WTC11 (cell line): ENCODE data around the gene CHPT1. TPM values are rescaled to one million over a fixed set of nuclear protein-coding genes. Genes with fewer than 3 reads are reported as not detected.

ENCODE experiments used
- ATAC-seq: fragments of 200-7000 bp; cut with Tn5 transposase; 2 replicates; pipeline ENCODE4 v1.10.0; 2021; ENCODE audit warnings: mild to moderate bottlenecking, moderate library complexity
- CTCF ChIA-PET: fragments of 300-600 bp; sonication (Branson Sonifier 250); formaldehyde crosslinking; loops from one replicate; lab custom pipeline; 2021; ENCODE audit warnings: antibody characterized with exemption; lab: Charles Lee
- POLR2A ChIA-PET: fragments of 350-600 bp; sonication (Branson Sonifier 250); formaldehyde crosslinking; loops from one replicate; lab custom pipeline; 2021; ENCODE audit warnings: antibody characterized with exemption; lab: Charles Lee
- DNase-seq: peaks from one replicate; pipeline ENCODE4 v3.0.0; 2021; ENCODE audit warnings: low spot score
- H3K27ac Mint-ChIP-seq: 2 replicates; pipeline ENCODE4 v1.8.0; 2021; ENCODE audit warnings: mixed read lengths
- H3K27me3 Mint-ChIP-seq: 2 replicates; pipeline ENCODE4 v1.8.0; 2021; ENCODE audit warnings: low read depth, mild to moderate bottlenecking, moderate library complexity, mixed read lengths
- H3K36me3 Mint-ChIP-seq: 2 replicates; pipeline ENCODE4 v1.8.0; 2021; ENCODE audit warnings: mixed read lengths
- H3K4me1 Mint-ChIP-seq: 2 replicates; pipeline ENCODE4 v1.8.0; 2022; ENCODE audit warnings: mixed read lengths
- H3K4me3 Mint-ChIP-seq: 2 replicates; pipeline ENCODE4 v1.8.0; 2021; ENCODE audit warnings: mild to moderate bottlenecking, moderate library complexity, mixed read lengths
- H3K9me3 Mint-ChIP-seq: 2 replicates; pipeline ENCODE4 v1.8.0; 2021; ENCODE audit warnings: mixed read lengths
- CBFB ChIP-seq: sonication (generic); formaldehyde crosslinking; IDR thresholded peaks from 2 replicates; pipeline ENCODE4 v1.8.1; 2022; ENCODE audit warnings: mild to moderate bottlenecking, low read depth, missing genetic modification reagents
- CREM ChIP-seq: sonication (generic); formaldehyde crosslinking; IDR thresholded peaks from 2 replicates; pipeline ENCODE4 v1.8.1; 2022; ENCODE audit warnings: mild to moderate bottlenecking, missing genetic modification reagents, moderate library complexity
- ELF4 ChIP-seq: sonication (generic); formaldehyde crosslinking; IDR thresholded peaks from 2 replicates; pipeline ENCODE4 v1.8.1; 2022; ENCODE audit warnings: low read depth, mild to moderate bottlenecking, moderate library complexity, missing genetic modification reagents
- EMX1 ChIP-seq: fragments of 250-450 bp; sonication (Bioruptor Pico); IDR thresholded peaks from 2 replicates; pipeline ENCODE4 v1.8.0; 2021; ENCODE audit warnings: mild to moderate bottlenecking
- FOXJ3 ChIP-seq: sonication (generic); formaldehyde crosslinking; IDR thresholded peaks from 2 replicates; pipeline ENCODE4 v1.9.0; 2021; ENCODE audit warnings: missing genetic modification reagents, mild to moderate bottlenecking, borderline replicate concordance
- KAT7 ChIP-seq: sonication (generic); formaldehyde crosslinking; IDR thresholded peaks from 2 replicates; pipeline ENCODE4 v1.8.1; 2023; ENCODE audit warnings: missing genetic modification reagents, mild to moderate bottlenecking, borderline replicate concordance
- PRRX2 ChIP-seq: fragments of 250-450 bp; sonication (Bioruptor Pico); IDR thresholded peaks from 2 replicates; pipeline ENCODE4 v1.8.0; 2021; ENCODE audit warnings: mild to moderate bottlenecking
- RELA ChIP-seq: sonication (generic); formaldehyde crosslinking; IDR thresholded peaks from 2 replicates; pipeline ENCODE4 v1.8.1; 2022; ENCODE audit warnings: missing genetic modification reagents, mild to moderate bottlenecking, borderline replicate concordance
- SOX15 ChIP-seq: fragments of 250-450 bp; sonication (Bioruptor Pico); IDR thresholded peaks from 2 replicates; pipeline ENCODE4 v1.9.0; 2021; ENCODE audit warnings: mild to moderate bottlenecking
- TEAD4 ChIP-seq: sonication (generic); formaldehyde crosslinking; IDR thresholded peaks from 2 replicates; pipeline ENCODE4 v1.8.0; 2022; ENCODE audit warnings: mild to moderate bottlenecking, missing genetic modification reagents
- ZNF138 ChIP-seq: sonication (generic); formaldehyde crosslinking; conservative IDR thresholded peaks from 2 replicates; pipeline ENCODE4 v1.8.1; 2022; ENCODE audit warnings: mild to moderate bottlenecking, moderate library complexity, missing genetic modification reagents
- ZNF263 ChIP-seq: sonication (generic); formaldehyde crosslinking; IDR thresholded peaks from 2 replicates; pipeline ENCODE4 v1.8.1; 2022; ENCODE audit warnings: low read depth, mild to moderate bottlenecking, moderate library complexity, missing genetic modification reagents
- total RNA-seq: library from RNA; stranded (reverse); gene quantifications from 3 replicates; pipeline ENCODE4 v1.2.3, GENCODE V29; 2021
- TF ChIP-seq, protein P1 (sequence below): sonication (generic); formaldehyde crosslinking; IDR thresholded peaks from 2 replicates; pipeline ENCODE4 v1.8.1; 2022; ENCODE audit warnings: mild to moderate bottlenecking, moderate library complexity, missing genetic modification reagents
- TF ChIP-seq, protein P2 (sequence below): sonication (generic); formaldehyde crosslinking; IDR thresholded peaks from 2 replicates; pipeline ENCODE4 v1.8.0; 2022; ENCODE audit warnings: mild to moderate bottlenecking, missing genetic modification reagents
- TF ChIP-seq, protein P3 (sequence below): sonication (generic); formaldehyde crosslinking; IDR thresholded peaks from 2 replicates; pipeline ENCODE4 v1.8.1; 2022; ENCODE audit warnings: low read depth, mild to moderate bottlenecking, moderate library complexity, missing genetic modification reagents, borderline replicate concordance
- TF ChIP-seq, protein P4 (sequence below): fragments of 200-600 bp; IDR thresholded peaks from 2 replicates; pipeline ENCODE4 v1.8.0; 2022; ENCODE audit warnings: antibody characterized with exemption
- TF ChIP-seq, protein P5 (sequence below): sonication (generic); formaldehyde crosslinking; IDR thresholded peaks from 2 replicates; pipeline ENCODE4 v1.8.0; 2022; ENCODE audit warnings: missing genetic modification reagents
- TF ChIP-seq, protein P6 (sequence below): sonication (generic); formaldehyde crosslinking; IDR thresholded peaks from 2 replicates; pipeline ENCODE4 v1.8.1; 2023; ENCODE audit warnings: mild to moderate bottlenecking, missing genetic modification reagents, moderate library complexity
- TF ChIP-seq, protein P7 (sequence below): sonication (generic); formaldehyde crosslinking; conservative IDR thresholded peaks from 2 replicates; pipeline ENCODE4 v1.8.1; 2022; ENCODE audit warnings: mild to moderate bottlenecking, missing genetic modification reagents
- TF ChIP-seq, protein P8 (sequence below): sonication (generic); formaldehyde crosslinking; IDR thresholded peaks from 2 replicates; pipeline ENCODE4 v1.8.1; 2023; ENCODE audit warnings: mild to moderate bottlenecking, moderate library complexity, missing genetic modification reagents

Gene CHPT1
- total RNA-seq, 1 experiment from 2014 or later, result 19.1 TPM

DNA sequence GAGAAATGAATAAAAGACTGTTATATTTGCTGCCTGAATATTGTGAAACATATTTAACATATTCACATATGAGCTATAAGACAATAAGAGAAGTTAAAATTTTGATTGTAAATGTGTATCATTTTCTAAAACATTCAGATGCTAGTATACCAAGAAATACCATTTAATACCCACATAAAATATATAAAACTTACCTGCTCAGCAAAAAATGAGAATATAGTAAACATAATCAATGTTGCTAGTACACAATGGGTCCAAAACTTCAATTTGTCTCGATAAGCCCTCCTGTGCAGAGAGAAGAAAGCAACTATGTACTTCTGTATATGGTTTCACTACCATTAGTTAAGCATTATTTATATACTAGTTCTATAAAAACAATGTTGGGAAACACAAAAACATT is 51.5 kb downstream of the CHPT1 start:
- no peak for ATAC-seq

DNA sequence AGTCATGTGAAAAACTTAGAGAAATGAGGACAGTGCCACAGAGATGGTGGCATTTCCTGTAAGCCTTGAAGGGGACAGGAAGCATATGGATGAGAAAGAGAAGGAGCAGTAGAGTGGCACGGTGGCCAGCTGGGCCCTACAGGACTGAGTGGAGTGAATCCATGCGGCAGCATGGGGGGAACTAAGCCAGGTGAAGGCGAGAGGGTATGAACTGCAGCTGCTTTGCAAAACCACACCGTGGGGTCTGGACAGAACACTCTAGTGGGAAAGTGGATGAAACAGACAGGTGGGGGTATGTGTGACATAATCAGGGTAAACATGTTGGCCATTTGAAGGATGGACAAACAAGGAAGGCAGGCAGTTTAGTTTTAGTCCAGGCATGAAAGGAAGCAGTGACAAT is 52.2 kb downstream of the CHPT1 start:
- Mint-ChIP-seq H3K27me3 (no peaks in the 10 kb centered on the region), H3K4me3 (peak overlapping the region; percentile 2; the same call in 1 of the 2 replicates), H3K4me1 (peaks cover 27% of the 10 kb centered on the region), H3K36me3 (peaks cover 15% of the 10 kb centered on the region), H3K27ac (peak overlapping the region; percentile 65; the same call in 1 of the 2 replicates), H3K9me3 (no peaks in the 10 kb centered on the region)
- DNase-seq (no peak), ATAC-seq (0 out of 2 replicates have a peak, but pooled peaks have one; percentile 36)
- CTCF ChIA-PET, result no interaction called here
- POLR2A ChIA-PET, result no interaction called here
- TF ChIP-seq, protein P1, sequence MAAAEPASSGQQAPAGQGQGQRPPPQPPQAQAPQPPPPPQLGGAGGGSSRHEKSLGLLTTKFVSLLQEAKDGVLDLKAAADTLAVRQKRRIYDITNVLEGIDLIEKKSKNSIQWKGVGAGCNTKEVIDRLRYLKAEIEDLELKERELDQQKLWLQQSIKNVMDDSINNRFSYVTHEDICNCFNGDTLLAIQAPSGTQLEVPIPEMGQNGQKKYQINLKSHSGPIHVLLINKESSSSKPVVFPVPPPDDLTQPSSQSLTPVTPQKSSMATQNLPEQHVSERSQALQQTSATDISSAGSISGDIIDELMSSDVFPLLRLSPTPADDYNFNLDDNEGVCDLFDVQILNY (CRISPR knock-in tag), result no peak
- TF ChIP-seq CBFB (CRISPR knock-in tag) (no peak), KAT7 (no peak), PRRX2 (no peak), ZNF138 (CRISPR knock-in tag) (no peak), RELA (no peak), EMX1 (CRISPR knock-in tag) (no peak), ZNF263 (CRISPR knock-in tag) (no peak)
- TF ChIP-seq, protein P2, sequence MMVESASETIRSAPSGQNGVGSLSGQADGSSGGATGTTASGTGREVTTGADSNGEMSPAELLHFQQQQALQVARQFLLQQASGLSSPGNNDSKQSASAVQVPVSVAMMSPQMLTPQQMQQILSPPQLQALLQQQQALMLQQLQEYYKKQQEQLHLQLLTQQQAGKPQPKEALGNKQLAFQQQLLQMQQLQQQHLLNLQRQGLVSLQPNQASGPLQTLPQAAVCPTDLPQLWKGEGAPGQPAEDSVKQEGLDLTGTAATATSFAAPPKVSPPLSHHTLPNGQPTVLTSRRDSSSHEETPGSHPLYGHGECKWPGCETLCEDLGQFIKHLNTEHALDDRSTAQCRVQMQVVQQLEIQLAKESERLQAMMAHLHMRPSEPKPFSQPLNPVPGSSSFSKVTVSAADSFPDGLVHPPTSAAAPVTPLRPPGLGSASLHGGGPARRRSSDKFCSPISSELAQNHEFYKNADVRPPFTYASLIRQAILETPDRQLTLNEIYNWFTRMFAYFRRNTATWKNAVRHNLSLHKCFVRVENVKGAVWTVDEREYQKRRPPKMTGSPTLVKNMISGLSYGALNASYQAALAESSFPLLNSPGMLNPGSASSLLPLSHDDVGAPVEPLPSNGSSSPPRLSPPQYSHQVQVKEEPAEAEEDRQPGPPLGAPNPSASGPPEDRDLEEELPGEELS (CRISPR knock-in tag), result no peak
- TF ChIP-seq, protein P3, sequence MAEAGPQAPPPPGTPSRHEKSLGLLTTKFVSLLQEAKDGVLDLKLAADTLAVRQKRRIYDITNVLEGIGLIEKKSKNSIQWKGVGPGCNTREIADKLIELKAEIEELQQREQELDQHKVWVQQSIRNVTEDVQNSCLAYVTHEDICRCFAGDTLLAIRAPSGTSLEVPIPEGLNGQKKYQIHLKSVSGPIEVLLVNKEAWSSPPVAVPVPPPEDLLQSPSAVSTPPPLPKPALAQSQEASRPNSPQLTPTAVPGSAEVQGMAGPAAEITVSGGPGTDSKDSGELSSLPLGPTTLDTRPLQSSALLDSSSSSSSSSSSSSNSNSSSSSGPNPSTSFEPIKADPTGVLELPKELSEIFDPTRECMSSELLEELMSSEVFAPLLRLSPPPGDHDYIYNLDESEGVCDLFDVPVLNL (CRISPR knock-in tag), result no peak
- TF ChIP-seq, protein P4, sequence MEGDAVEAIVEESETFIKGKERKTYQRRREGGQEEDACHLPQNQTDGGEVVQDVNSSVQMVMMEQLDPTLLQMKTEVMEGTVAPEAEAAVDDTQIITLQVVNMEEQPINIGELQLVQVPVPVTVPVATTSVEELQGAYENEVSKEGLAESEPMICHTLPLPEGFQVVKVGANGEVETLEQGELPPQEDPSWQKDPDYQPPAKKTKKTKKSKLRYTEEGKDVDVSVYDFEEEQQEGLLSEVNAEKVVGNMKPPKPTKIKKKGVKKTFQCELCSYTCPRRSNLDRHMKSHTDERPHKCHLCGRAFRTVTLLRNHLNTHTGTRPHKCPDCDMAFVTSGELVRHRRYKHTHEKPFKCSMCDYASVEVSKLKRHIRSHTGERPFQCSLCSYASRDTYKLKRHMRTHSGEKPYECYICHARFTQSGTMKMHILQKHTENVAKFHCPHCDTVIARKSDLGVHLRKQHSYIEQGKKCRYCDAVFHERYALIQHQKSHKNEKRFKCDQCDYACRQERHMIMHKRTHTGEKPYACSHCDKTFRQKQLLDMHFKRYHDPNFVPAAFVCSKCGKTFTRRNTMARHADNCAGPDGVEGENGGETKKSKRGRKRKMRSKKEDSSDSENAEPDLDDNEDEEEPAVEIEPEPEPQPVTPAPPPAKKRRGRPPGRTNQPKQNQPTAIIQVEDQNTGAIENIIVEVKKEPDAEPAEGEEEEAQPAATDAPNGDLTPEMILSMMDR, result no peak
- TF ChIP-seq, protein P5, sequence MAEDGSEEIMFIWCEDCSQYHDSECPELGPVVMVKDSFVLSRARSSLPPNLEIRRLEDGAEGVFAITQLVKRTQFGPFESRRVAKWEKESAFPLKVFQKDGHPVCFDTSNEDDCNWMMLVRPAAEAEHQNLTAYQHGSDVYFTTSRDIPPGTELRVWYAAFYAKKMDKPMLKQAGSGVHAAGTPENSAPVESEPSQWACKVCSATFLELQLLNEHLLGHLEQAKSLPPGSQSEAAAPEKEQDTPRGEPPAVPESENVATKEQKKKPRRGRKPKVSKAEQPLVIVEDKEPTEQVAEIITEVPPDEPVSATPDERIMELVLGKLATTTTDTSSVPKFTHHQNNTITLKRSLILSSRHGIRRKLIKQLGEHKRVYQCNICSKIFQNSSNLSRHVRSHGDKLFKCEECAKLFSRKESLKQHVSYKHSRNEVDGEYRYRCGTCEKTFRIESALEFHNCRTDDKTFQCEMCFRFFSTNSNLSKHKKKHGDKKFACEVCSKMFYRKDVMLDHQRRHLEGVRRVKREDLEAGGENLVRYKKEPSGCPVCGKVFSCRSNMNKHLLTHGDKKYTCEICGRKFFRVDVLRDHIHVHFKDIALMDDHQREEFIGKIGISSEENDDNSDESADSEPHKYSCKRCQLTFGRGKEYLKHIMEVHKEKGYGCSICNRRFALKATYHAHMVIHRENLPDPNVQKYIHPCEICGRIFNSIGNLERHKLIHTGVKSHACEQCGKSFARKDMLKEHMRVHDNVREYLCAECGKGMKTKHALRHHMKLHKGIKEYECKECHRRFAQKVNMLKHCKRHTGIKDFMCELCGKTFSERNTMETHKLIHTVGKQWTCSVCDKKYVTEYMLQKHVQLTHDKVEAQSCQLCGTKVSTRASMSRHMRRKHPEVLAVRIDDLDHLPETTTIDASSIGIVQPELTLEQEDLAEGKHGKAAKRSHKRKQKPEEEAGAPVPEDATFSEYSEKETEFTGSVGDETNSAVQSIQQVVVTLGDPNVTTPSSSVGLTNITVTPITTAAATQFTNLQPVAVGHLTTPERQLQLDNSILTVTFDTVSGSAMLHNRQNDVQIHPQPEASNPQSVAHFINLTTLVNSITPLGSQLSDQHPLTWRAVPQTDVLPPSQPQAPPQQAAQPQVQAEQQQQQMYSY (CRISPR knock-in tag), result no peak
- TF ChIP-seq, protein P6, sequence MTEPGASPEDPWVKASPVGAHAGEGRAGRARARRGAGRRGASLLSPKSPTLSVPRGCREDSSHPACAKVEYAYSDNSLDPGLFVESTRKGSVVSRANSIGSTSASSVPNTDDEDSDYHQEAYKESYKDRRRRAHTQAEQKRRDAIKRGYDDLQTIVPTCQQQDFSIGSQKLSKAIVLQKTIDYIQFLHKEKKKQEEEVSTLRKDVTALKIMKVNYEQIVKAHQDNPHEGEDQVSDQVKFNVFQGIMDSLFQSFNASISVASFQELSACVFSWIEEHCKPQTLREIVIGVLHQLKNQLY (CRISPR knock-in tag), result no peak

More for the DNA sequence above, 51.5 kb downstream of the CHPT1 start:
- H3K4me1 Mint-ChIP-seq, result peaks cover 27% of the 10 kb centered on the region
- H3K27me3 Mint-ChIP-seq, result no peaks in the 10 kb centered on the region
- H3K9me3 Mint-ChIP-seq, result no peaks in the 10 kb centered on the region
- CTCF ChIA-PET, result interaction anchor here (3.6 kb wide), 1 partner anchor 11 kb away, joined by 11 read pairs; no protein-coding TSS in a partner anchor
- no peak overlapping the region for H3K27ac Mint-ChIP-seq
- no peak for DNase-seq
- H3K4me3 Mint-ChIP-seq, result no peak overlapping the region
- no peak for TF ChIP-seq SOX15 (CRISPR knock-in tag)
- no peak for TF ChIP-seq ZNF263 (CRISPR knock-in tag)
- TF ChIP-seq PRRX2, result no peak
- no peak for TF ChIP-seq ELF4 (CRISPR knock-in tag)
- TF ChIP-seq, protein P7, sequence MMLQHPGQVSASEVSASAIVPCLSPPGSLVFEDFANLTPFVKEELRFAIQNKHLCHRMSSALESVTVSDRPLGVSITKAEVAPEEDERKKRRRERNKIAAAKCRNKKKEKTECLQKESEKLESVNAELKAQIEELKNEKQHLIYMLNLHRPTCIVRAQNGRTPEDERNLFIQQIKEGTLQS, result no peak
- no peak for TF ChIP-seq FOXJ3 (CRISPR knock-in tag)
- no peak for TF ChIP-seq CREM (CRISPR knock-in tag)
- TF ChIP-seq TEAD4 (CRISPR knock-in tag), result no peak
- TF ChIP-seq, protein P8, sequence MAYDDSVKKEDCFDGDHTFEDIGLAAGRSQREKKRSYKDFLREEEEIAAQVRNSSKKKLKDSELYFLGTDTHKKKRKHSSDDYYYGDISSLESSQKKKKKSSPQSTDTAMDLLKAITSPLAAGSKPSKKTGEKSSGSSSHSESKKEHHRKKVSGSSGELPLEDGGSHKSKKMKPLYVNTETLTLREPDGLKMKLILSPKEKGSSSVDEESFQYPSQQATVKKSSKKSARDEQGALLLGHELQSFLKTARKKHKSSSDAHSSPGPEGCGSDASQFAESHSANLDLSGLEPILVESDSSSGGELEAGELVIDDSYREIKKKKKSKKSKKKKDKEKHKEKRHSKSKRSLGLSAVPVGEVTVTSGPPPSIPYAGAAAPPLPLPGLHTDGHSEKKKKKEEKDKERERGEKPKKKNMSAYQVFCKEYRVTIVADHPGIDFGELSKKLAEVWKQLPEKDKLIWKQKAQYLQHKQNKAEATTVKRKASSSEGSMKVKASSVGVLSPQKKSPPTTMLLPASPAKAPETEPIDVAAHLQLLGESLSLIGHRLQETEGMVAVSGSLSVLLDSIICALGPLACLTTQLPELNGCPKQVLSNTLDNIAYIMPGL (CRISPR knock-in tag), result no peak
- peaks cover 15% of the 10 kb centered on the region for H3K36me3 Mint-ChIP-seq
- POLR2A ChIA-PET, result no interaction called here
